Uterus (tissue), 4 donors: Measurements from ENCODE around the gene LPO. TPM values are rescaled to one million over a fixed set of nuclear protein-coding genes. Genes with fewer than 3 reads are reported as not detected.

ENCODE experiments used
- DNase-seq, 2 donors: peaks; one replicate each; pipeline ENCODE4 v3.0.0-alpha.2; 2019 to 2020
- H3K27ac ChIP-seq, 2 donors: fragments of 200-600 bp; sonication (generic); 1 replicate in 1 of 2; 2 replicates in 1 of 2; pipeline ENCODE4 v1.5.1; 2016 to 2018
- H3K27me3 ChIP-seq, 2 donors: fragments of 200-600 bp; sonication (generic); one replicate each; pipeline ENCODE4 v1.5.1; 2018 to 2019; ENCODE audit warnings: control low read depth in 1 of 2
- H3K36me3 ChIP-seq, 2 donors: fragments of 200-600 bp; sonication (generic); one replicate each; pipeline ENCODE4 v1.5.1; 2019; ENCODE audit warnings: control low read depth in 1 of 2
- H3K4me1 ChIP-seq, 2 donors: fragments of 200-600 bp; sonication (generic); one replicate each; pipeline ENCODE4 v1.5.1; 2018 to 2019; ENCODE audit warnings: control low read depth in 1 of 2
- H3K4me3 ChIP-seq, 2 donors: fragments of 200-600 bp; sonication (generic); 1 replicate in 1 of 2; 2 replicates in 1 of 2; pipeline ENCODE4 v1.5.1; 2018 to 2019; ENCODE audit warnings: mild to moderate bottlenecking in 1 of 2
- H3K9me3 ChIP-seq, 2 donors: fragments of 200-600 bp; sonication (generic); one replicate each; pipeline ENCODE4 v1.5.1; 2019; ENCODE audit warnings: control low read depth in 1 of 2
- CTCF ChIP-seq, 4 experiments: fragments of 200-600 bp in 2 of 4; fragments of 450-650 bp in 2 of 4; sonication (generic) in 2 of 4; IDR thresholded peaks; one replicate each; pipeline ENCODE4 v1.5.1; 2016 to 2019; ENCODE audit warnings: antibody characterized with exemption in 4 of 4, mild to moderate bottlenecking in 2 of 4, moderate library complexity in 1 of 4
- POLR2A ChIP-seq, 2 donors: fragments of 450-650 bp; IDR thresholded peaks; one replicate each; pipeline ENCODE4 v1.6.1; 2016; ENCODE audit warnings: antibody characterized with exemption in 2 of 2, mild to moderate bottlenecking in 1 of 2, moderate library complexity in 1 of 2
- intact Hi-C: fragments of 100-400 bp; cut with DNase I; formaldehyde crosslinking; loops from one replicate; pipeline ENCODE4 v1.15.1; 2023; ENCODE audit warnings: low total_unique reads
- total RNA-seq, 4 donors: library from RNA; depleted of rRNA in 3 of 4; stranded (reverse); fragments of >200 nt in 3 of 4; gene quantifications; one replicate each; pipeline versions ENCODE4 v1.1.0 to v1.2.4, GENCODE V29; 2014 to 2023
- donor health status: DM: yes; HTN: yes; CAD: no.

Gene LPO
- total RNA-seq, 4 donors from 2014 or later, result not detected

GRCh38 chr17:58279736-58280479 lies 41.5 kb downstream of the LPO start:
- Histone ChIP-seq H3K4me1 (no peaks in the 10 kb centered on the region), H3K4me3 (no peak overlapping the region), H3K27ac (no peak overlapping the region), H3K27me3 (no peaks in the 10 kb centered on the region), H3K9me3 (no peaks in the 10 kb centered on the region), H3K36me3 (no peaks in the 10 kb centered on the region)
- TF ChIP-seq CTCF (IDR thresholded peaks at IDR 0.05), result no peak
- no peak for TF ChIP-seq POLR2A (IDR thresholded peaks at IDR 0.05)
- no peak for DNase-seq
- intact Hi-C loops, result no loop called here

- Histone ChIP-seq H3K4me3 (no peak within 1 kb of the TSS), H3K27me3 (no peaks in the 10 kb centered on the region), H3K27ac (no peak within 1 kb of the TSS), H3K36me3 (no peaks in the 10 kb centered on the region), H3K4me1 (no peaks in the 10 kb centered on the region), H3K9me3 (no peaks in the 10 kb centered on the region)
- no peak for DNase-seq
- no peak for TF ChIP-seq CTCF (IDR thresholded peaks at IDR 0.05)
- TF ChIP-seq POLR2A (IDR thresholded peaks at IDR 0.05), result no peak
- intact Hi-C loops, result no loop called here
These were observed 42.3 kb downstream of the LPO start, which contains the start of gene MPO for GRCh38 chr17:58280480-58281217. MPO (minus strand) TSS chr17:58280935; CDS start chr17:58280758, 177 bp downstream.

GRCh38 chr17:58281511-58282011 lies 43.2 kb downstream of the LPO start:
- no peak for DNase-seq
- intact Hi-C loops, result no loop called here

GRCh38 chr17:58282442-58282841 lies 44.1 kb downstream of the LPO start:
- intact Hi-C loops, result no loop called here
- H3K36me3 ChIP-seq, result no peaks in the 10 kb centered on the region
- H3K27ac ChIP-seq, result no peak overlapping the region
- no peaks in the 10 kb centered on the region for H3K4me1 ChIP-seq
- no peaks in the 10 kb centered on the region for H3K27me3 ChIP-seq
- DNase-seq, result no peak
- H3K9me3 ChIP-seq, result no peaks in the 10 kb centered on the region
- no peak overlapping the region for H3K4me3 ChIP-seq
- TF ChIP-seq POLR2A (IDR thresholded peaks at IDR 0.05), result no peak
- TF ChIP-seq CTCF (IDR thresholded peaks at IDR 0.05), result no peak

More at GRCh38 chr17:58281511-58282011, 43.2 kb downstream of the LPO start:
- Histone ChIP-seq H3K9me3 (no peaks in the 10 kb centered on the region), H3K4me3 (no peak overlapping the region), H3K27me3 (no peaks in the 10 kb centered on the region), H3K4me1 (no peaks in the 10 kb centered on the region), H3K27ac (no peak overlapping the region), H3K36me3 (no peaks in the 10 kb centered on the region)
- no peak for TF ChIP-seq POLR2A (IDR thresholded peaks at IDR 0.05)
- no peak for TF ChIP-seq CTCF (IDR thresholded peaks at IDR 0.05)
